HG03342 (cell line): ENCODE results near the gene AKR1C8.
"Not testable (repeated sequence)": the region's sequence is repeated elsewhere in the genome, so short reads cannot be mapped to it uniquely, and the experiment has no call there.

Experiments used
- ATAC-seq: cut with Tn5 transposase; IDR thresholded peaks from one replicate; pipeline ENCODE4 v1.9.1; 2021; ENCODE audit warnings: mild to moderate bottlenecking, moderate library complexity; ENCODE audit not compliant: unreplicated experiment

AKR1C8 gene

DNA sequence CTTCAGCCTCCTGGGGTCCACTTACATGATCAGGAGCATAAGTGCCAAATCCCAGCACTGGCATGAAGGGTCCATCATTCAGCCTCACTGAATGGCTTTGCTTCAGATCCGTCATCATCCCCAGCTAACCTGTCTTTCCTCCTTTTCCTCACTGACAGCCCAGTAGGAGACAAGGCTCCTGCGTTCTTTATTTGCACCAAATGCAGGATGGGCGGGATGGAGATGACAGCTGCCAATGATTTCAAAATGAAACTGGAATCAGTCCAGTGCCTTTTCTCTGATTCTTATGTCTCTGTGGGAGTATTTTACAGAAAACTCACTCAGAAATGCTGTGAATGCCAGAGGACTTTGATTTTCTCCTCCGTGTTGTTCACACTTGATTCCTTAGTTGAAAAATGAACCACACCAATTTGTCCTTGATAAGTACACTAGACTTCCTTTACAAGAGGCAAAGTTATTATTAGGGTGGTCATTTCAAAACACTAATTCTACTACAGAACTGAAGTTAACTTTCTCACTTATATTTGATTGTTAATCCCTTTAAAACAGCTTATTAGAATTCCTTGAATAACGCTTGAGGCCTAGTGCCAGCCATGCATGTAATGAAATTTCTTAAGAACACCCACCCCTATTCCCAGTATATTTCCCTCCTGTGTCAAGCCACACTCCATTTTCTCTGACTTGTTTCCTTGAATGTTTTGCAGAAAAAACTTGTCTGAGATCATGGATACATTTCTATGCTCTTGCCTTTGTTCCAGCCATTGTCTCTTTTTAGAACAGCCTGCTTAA, at the start of gene AKR1C8:
AKR1C8 (minus strand) TSS at position 164 of the 789 bp plus-strand sequence; CDS start at position 118, 46 bp downstream.
- no peak for ATAC-seq

- no peak for ATAC-seq
Observed at GRCh38 chr10:5234106-5234860, 49.3 kb upstream of the AKR1C8 start.

DNA sequence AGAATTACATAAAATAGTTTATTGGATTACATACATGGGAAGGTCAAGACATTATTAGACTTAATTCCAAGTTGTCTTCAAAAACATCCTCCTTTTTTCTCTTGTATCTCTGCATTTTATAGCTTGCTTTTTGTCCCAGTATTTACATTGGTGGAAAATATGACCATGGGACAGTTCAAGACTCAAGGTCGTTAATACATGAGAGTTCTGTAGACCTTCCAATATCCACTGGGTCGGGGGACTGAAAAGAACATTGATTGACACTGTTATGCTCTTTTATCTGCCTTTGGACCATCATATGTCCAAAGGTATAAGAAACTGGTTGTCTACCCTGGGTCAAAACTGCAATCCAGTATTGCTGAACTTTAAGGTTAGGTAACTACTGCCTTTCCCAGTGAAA, 48.4 kb upstream of the AKR1C8 start:
- ATAC-seq, result no peak

DNA sequence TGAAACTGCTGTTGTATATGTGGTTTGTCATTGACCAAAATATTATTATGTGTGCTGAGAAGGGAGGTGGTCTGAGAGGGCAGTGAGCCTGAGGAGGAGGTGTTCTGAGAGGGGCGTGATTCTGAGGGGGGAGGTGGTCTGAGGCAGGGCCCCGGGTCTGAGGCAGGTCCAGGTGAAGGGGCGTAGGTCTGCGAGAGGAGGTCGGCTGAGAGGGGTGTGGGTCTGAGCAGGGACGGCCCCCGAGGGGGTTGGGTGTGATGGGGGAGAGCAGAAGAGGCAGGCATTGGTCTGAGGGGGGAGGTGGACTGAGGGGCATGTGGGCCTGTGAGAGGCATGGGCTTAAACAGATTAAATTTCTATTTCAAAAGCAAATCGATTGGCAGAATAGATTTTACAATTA, 44.1 kb upstream of the AKR1C8 start:
- no peak for ATAC-seq

DNA sequence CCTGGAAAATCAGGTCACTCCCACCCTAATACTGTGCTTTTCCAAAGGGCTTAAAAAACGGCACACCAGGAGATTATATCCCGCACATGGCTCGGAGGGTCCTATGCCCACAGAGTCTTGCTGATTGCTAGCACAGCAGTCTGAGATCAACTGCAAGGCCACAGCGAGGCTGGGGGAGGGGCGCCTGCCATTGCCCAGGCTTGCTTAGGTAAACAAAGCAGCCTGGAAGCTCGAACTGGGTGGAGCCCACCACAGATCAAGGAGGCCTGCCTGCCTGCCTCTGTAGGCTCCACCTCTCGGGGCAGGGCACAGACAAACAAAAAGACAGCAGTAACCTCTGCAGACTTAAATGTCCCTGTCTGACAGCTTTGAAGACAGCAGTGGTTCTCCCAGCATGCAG, 38.0 kb upstream of the AKR1C8 start:
- not testable (repeated sequence) for ATAC-seq

GRCh38 chr10:5219262-5219661, 34.3 kb upstream of the AKR1C8 start:
- ATAC-seq, result no peak

DNA sequence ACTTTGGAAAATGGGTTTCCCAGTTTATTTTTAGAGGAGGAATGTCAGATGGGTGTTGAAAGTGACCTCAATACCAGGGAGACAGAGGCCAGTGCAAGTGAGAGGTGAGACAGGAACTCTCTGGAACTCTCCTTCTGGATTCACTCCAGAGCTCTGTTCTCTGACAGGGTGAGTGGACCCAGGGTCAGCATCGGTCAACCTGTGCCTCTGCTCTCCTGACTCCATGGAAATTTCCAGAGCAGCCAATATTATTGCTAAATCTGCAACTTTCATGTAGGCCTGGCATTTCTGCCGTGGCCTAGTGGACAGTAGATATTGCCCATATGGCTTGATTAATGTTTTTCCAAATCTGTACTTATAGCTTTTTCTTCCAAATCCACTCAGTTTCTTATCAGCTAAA, 31.9 kb upstream of the AKR1C8 start:
- no peak for ATAC-seq

DNA sequence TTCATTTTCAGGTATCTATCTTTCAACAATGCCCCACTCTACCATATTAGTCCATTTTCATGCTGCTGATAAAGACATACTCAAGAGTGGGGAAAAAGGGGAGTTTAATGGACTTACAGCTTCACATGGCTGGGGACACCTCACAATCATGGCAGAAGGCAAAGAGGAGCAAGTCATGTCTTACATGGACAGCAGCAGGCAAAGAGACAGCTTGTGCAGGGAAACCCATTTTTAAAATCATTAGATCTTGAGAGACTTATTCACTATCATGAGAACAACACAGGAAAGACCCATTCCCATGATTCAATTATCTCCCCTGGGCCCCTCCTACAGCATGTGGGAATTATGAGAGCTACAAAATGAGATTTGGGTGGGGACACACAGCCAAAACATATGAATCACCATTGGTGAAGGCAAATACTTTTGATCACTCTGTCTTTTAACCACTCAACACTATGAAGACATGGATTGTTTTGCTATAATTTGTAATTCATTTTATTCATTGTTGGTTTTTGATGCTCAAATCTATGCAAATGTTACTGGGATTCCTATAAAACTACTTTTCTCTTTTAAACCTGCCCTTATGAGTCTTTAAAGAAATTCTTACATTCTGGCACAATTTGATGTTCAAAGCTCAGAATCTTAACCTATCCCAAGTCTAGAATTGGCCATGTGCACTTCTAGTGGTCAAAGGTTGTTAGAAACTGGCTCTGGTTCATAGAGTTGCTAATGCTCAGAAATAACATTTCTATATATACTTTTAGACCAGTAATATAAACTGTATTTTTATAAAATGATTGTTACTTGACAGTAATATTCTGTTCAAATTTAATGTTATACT, 27.0 kb upstream of the AKR1C8 start:
- no peak for ATAC-seq

DNA sequence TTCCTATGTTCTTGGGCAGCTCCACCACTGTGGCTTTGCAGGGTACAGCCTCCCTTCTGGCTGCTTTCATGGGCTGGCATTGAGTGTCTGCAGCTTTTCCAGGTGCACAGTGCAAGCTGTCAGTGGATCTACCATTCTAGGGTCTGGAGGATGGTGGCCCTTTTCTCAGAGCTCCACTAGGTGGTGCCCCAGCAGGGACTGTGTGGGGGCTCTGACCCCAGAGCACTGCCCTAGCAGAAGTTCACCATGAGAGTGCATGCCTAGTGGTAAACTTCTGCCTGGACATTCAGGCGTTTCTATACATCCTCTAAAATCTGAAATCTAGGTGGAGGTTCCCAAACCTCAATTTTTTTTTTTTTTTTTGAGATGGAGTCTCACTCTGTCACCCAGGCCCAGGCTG, 25.3 kb upstream of the AKR1C8 start:
- not testable (repeated sequence) for ATAC-seq

GRCh38 chr10:5209776-5210175, 24.8 kb upstream of the AKR1C8 start:
- ATAC-seq, result not testable (repeated sequence)

DNA sequence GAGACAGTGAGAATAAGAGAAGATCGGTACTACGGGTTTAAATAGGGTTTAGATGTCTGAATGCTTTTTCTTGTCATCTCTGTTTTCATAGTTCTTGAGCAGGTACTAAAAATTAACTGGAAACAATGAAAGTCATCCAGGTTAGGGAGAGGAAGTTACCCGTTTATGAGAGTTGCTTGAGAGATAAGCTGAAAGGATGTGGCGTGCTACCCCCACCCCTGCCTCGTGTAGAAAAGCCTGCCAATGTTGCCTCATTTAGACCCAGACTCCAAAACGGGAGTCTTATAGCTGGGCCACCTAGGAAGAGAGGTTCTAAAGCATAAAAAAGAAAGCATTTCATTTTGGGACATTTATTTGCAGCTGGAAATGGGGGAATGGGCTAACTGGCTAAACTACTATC, 21.8 kb upstream of the AKR1C8 start:
- ATAC-seq, result no peak

GRCh38 chr10:5199398-5199797, 14.4 kb upstream of the AKR1C8 start:
- ATAC-seq, result no peak

GRCh38 chr10:5198386-5198785, 13.4 kb upstream of the AKR1C8 start:
- no peak for ATAC-seq

DNA sequence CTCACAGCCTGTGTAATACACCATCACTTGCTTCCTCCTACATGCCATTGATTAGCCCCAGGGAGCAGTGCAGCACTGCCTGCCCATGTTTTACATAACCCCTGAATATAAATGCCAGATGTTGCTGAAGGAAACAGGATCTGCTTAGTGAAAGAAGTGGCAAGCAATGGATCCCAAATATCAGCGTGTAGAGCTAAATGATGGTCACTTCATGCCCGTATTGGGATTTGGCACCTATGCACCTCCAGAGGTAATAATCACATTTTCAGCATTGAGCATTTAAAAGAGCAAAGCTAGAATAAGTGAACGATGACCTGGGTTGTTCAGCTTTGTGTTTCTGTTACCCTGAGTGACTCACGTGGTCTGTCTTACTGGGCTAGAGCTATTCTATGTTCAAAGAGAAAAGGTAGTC, 11.8 kb upstream of the AKR1C8 start, which contains the start of gene AKR1C4:
AKR1C4 (plus strand) TSS at position 136 of the 412 bp plus-strand sequence; CDS start at position 167, 31 bp downstream.
- no peak for ATAC-seq

GRCh38 chr10:5195727-5196374, 10.9 kb upstream of the AKR1C8 start:
- ATAC-seq, result no peak

- ATAC-seq, result no peak
Observed at GRCh38 chr10:5194431-5194830, 9.5 kb upstream of the AKR1C8 start.

GRCh38 chr10:5188358-5188757, 3.4 kb upstream of the AKR1C8 start:
- no peak for ATAC-seq

- no peak for ATAC-seq
Observed at GRCh38 chr10:5187867-5188266, 2.9 kb upstream of the AKR1C8 start.

DNA sequence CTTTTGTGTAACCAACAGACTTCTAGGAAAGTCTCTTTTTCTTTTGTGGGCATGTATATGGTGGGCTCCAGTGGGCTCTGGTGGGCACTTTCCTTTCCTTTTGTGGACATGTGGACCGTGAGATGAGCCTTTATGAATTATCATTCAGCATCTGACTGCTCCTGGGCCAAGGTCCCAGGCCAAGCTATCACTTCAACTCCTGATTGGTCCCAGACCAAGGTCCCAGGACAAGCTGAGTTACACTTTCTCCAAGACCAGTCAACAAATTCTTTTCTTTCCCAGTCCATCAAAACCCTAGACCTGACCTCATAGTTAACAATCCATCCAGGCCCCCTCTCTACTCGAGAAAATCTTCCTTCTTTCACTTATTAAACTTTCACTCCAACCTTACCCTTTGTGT, 1.0 kb downstream of the AKR1C8 start:
- ATAC-seq, result no peak

DNA sequence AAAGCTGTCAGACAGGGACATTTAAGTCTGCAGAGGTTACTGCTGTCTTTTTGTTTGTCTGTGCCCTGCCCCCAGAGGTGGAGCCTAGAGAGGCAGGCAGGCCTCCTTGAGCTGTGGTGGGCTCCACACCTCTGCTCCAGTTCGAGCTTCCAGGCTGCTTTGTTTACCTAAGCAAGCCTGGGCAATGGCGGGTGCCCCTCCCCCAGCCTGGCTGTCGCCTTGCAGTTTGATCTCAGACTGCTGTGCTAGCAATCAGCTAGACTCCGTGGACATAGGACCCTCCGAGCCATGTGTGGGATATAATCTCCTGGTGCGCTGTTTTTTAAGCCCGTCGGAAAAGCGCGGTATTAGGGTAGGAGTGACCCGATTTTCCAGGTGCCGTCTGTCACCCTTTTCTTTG, 4.4 kb downstream of the AKR1C8 start:
- not testable (repeated sequence) for ATAC-seq

DNA sequence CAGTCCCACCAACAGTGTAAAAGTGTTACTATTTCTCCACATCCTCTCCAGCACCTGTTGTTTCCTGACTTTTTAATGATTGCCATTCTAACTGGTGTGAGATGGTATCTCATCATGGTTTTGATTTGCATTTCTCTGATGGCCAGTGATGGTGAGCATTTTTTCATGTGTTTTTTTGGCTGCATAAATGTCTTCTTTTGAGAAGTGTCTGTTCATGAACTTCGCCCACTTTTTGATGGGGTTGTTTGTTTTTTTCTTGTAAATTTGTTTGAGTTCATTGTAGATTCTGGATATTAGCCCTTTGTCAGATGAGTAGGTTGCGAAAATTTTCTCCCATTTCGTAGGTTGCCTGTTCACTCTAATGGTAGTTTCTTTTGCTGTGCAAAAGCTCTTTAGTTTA, 9.4 kb downstream of the AKR1C8 start:
- not testable (repeated sequence) for ATAC-seq
